Measurements from ENCODE around the gene PSORS1C1. TPM values are rescaled to one million over a fixed set of nuclear protein-coding genes. Genes with fewer than 3 reads are reported as not detected.

The PSORS1C1 gene
- total and polyA plus RNA-seq, 2 of the 4 experiments (the other 2 are of a cell fraction) = 0.36 to 1.1 TPM

- Histone ChIP-seq H3K4me1 (ENCODE audit: control insufficient read depth, insufficient read depth, low read length) (peaks cover 10% of the 10 kb centered on the region), H2BK120ac (ENCODE audit: low read depth, low read length) (no peak overlapping the region), H4K8ac (ENCODE audit: low read depth in 2 of 2, low read length in 2 of 2) (peak overlapping the region; percentile 24 to 67; a peak in 3 of 4 replicates), H4K5ac (ENCODE audit: low read depth, low read length) (no peak overlapping the region), H3K18ac (ENCODE audit: low read depth, low read length) (no peak overlapping the region), H3K4ac (ENCODE audit: low read depth, low read length) (peak overlapping the region; percentile 15), H2AFZ (replicated peaks; ENCODE audit: low read length, poor library complexity) (peak overlapping the region; percentile 97), H3K27me3 (ENCODE audit: control insufficient read depth, insufficient read depth, low read length) (no peaks in the 10 kb centered on the region), H4K20me1 (ENCODE audit: insufficient read depth, low read length) (peaks cover 4% of the 10 kb centered on the region), H4K91ac (ENCODE audit: insufficient read depth, low read depth, low read length) (0 out of 2 replicates have a peak overlapping the region, but pooled peaks have one; percentile 29), H2BK5ac (ENCODE audit: low read depth, low read length, poor library complexity, severe bottlenecking) (no peak overlapping the region), H3K79me1 (ENCODE audit: low read depth in 1 of 2, low read length in 2 of 2) (peaks cover 14 to 56% of the 10 kb centered on the region in 2 experiments), H3K27ac (ENCODE audit: insufficient read depth, low read length) (peak overlapping the region; percentile 1; the same call in 1 of the 2 replicates), H3K14ac (replicated peaks; ENCODE audit: low read depth, low read length) (peak overlapping the region; percentile 76), H2BK20ac (ENCODE audit: low read depth, low read length) (no peak overlapping the region), H3K9me3 (ENCODE audit: control insufficient read depth, insufficient read depth, low read length) (no peaks in the 10 kb centered on the region), H2BK15ac (ENCODE audit: low read depth, low read length) (no peak overlapping the region), H3K9ac (ENCODE audit: low read depth, low read length) (peak overlapping the region; percentile 34; the same call in 1 of the 2 replicates), H3K4me3 (ENCODE audit: insufficient read depth, low read depth, low read length) (peak overlapping the region; percentile 69), H3K36me3 (ENCODE audit: control insufficient read depth, insufficient read depth, low read length) (peaks cover 7% of the 10 kb centered on the region; the same call in 1 of the 2 replicates), H2AK9ac (replicated peaks; ENCODE audit: low read depth, low read length, poor library complexity) (peak overlapping the region; percentile 91), H3K23ac (ENCODE audit: low read depth, low read length) (peak overlapping the region; percentile 72), H3K56ac (ENCODE audit: extremely low read depth, insufficient read depth, low read length) (peak overlapping the region; percentile 62; the same call in 1 of the 2 replicates), H3K9me1 (ENCODE audit: insufficient read depth, low read length) (peaks cover 19% of the 10 kb centered on the region), H3K4me2 (ENCODE audit: low read depth, low read length) (peak overlapping the region; percentile 77), H2AK5ac (ENCODE audit: low read depth, low read length) (peak overlapping the region; percentile 50)
- intact Hi-C loops (cut with micrococcal nuclease) (no loop called here), dilution Hi-C loops (cut with HindIII; ENCODE audit: low sequenced_read_pairs, unreplicated experiment) (no loop called here), in situ Hi-C loops (cut with MboI; ENCODE audit: low sequenced_read_pairs) (no loop called here)
- peak; percentile 1 for ATAC-seq (ENCODE audit: low read depth)
- no peak for DNase-seq
- ChIA-PET POLR2A (ENCODE audit: unreplicated experiment) (no interaction called here), CTCF (interaction anchor here (0.9 kb wide), 1 partner anchor 38 kb away, joined by 5 read pairs; no protein-coding TSS in a partner anchor)
- whole genome bisulfite sequencing, 2 experiments (ENCODE audit: extremely low coverage in 2 of 2, insufficient read length in 1 of 2) = 20% methylated on average over 3 of the region's 35 CpGs; no CpG with 5 or more reads in 1 of the 2 experiments
- no TSS peak for BruUV-seq (replicated peaks)
- TF ChIP-seq FOS (IDR thresholded peaks at IDR 0.05; ENCODE audit: low read depth, low read length) (no peak), MAZ (IDR thresholded peaks at IDR 0.05; ENCODE audit: borderline replicate concordance, low read depth, low read length) (no peak), MXI1 (IDR thresholded peaks at IDR 0.05; ENCODE audit: borderline replicate concordance, low read depth, low read length) (no peak), BHLHE40 (IDR thresholded peaks at IDR 0.05; ENCODE audit: low read depth, low read length) (no peak), ELK1 (IDR thresholded peaks at IDR 0.05; ENCODE audit: borderline replicate concordance, low read depth, low read length) (no peak), SMC3 (IDR thresholded peaks at IDR 0.05; ENCODE audit: low read depth, low read length) (no peak), RAD21 (IDR thresholded peaks at IDR 0.05; ENCODE audit: low read length) (no peak), RCOR1 (IDR thresholded peaks at IDR 0.05; ENCODE audit: insufficient replicate concordance, low read length) (no peak), MAFK (IDR thresholded peaks at IDR 0.05; ENCODE audit: low read depth, low read length) (no peak), CHD1 (IDR thresholded peaks at IDR 0.05; ENCODE audit: low read depth, low read length) (no peak), POLR2A (IDR thresholded peaks at IDR 0.05; ENCODE audit: low read depth, low read length) (no peak), CEBPB (IDR thresholded peaks at IDR 0.05; ENCODE audit: low read depth, low read length) (no peak), USF2 (IDR thresholded peaks at IDR 0.05; ENCODE audit: low read depth, low read length) (no peak)
These were observed 44.6 kb downstream of the PSORS1C1 start for GRCh38 chr6:31158863-31159855.
